Endothelial cell of umbilical vein (primary cell): ENCODE measurements around the gene GNAZ. TPM values are rescaled to one million over a fixed set of nuclear protein-coding genes. Genes with fewer than 3 reads are reported as not detected.

Source experiments
- BruUV-seq: library from RNA; stranded (reverse); fragments of 400-500 nt; replicated peaks from 2 replicates; lab custom pipeline; 2021; lab: Mats Ljungman, UMichigan
- CTCF ChIA-PET: fragments of 300-600, 350-600 bp; sonication (Branson Sonifier 250); formaldehyde crosslinking; loops from one replicate; lab custom pipeline; 2021; ENCODE audit warnings: antibody characterized with exemption, inconsistent platforms; lab: Charles Lee
- POLR2A ChIA-PET: fragments of 300-600, 350-600 bp; sonication (Branson Sonifier 250); formaldehyde crosslinking; loops from one replicate; lab custom pipeline; 2021; ENCODE audit warnings: antibody characterized with exemption, inconsistent platforms; lab: Charles Lee
- DNase-seq: peaks from one replicate; pipeline ENCODE4 v3.0.0-alpha.2; 2011; ENCODE audit warnings: low read depth, low spot score
- FAIRE-seq: peaks from 2 replicates; lab custom pipeline; 2011; peaks lifted over from hg19 to GRCh38; lab: Jason Lieb, UNC
- H2AFZ ChIP-seq: 2 replicates; pipeline ENCODE4 v1.6.0; 2012; ENCODE audit warnings: low read depth, low read length, control low read depth, inconsistent platforms
- H3K27ac ChIP-seq: 2 replicates; pipeline ENCODE4 v1.5.1; 2011; ENCODE audit warnings: low read depth, mild to moderate bottlenecking, control low read depth, low read length, moderate library complexity; ENCODE audit not compliant: insufficient read depth
- H3K27me3 ChIP-seq, 2 experiments: 2 replicates each; pipeline versions ENCODE4 v1.6.0 to v1.6.1; 2011; ENCODE audit warnings: low read length in 2 of 2, mixed read lengths in 1 of 2; ENCODE audit not compliant: control insufficient read depth in 2 of 2, insufficient read depth in 2 of 2
- H3K36me3 ChIP-seq, 2 experiments: 2 replicates in 1 of 2; 3 replicates in 1 of 2; pipeline ENCODE4 v1.5.1; 2011; ENCODE audit warnings: low read length in 2 of 2, mild to moderate bottlenecking in 1 of 2, moderate library complexity in 1 of 2; ENCODE audit not compliant: control insufficient read depth in 2 of 2, insufficient read depth in 2 of 2; ENCODE audit errors: extremely low read depth in 1 of 2
- H3K4me1 ChIP-seq: 3 replicates; pipeline ENCODE4 v1.5.1; 2011; ENCODE audit warnings: mild to moderate bottlenecking, low read length; ENCODE audit not compliant: control insufficient read depth, insufficient read depth; ENCODE audit errors: extremely low read depth
- H3K4me2 ChIP-seq: 2 replicates; pipeline ENCODE4 v1.6.1; 2011; ENCODE audit warnings: low read length, control low read depth, mixed read lengths; ENCODE audit not compliant: insufficient read depth
- H3K4me3 ChIP-seq, 3 experiments: fragments of 200-600 bp in 1 of 3; sonication (generic), shearing (Covaris generic) in 1 of 3; replicated peaks in 1 of 3; 2 replicates each; pipeline ENCODE4 v1.5.1; 2011 to 2016; ENCODE audit warnings: control low read depth in 3 of 3, low read length in 3 of 3, mild to moderate bottlenecking in 2 of 3, inconsistent platforms in 1 of 3, low read depth in 1 of 3, moderate library complexity in 1 of 3; ENCODE audit not compliant: insufficient read depth in 1 of 3
- H3K79me2 ChIP-seq: 2 replicates; pipeline ENCODE4 v1.6.0; 2012; ENCODE audit warnings: low read length, inconsistent platforms; ENCODE audit not compliant: control insufficient read depth, insufficient read depth
- H3K9ac ChIP-seq: replicated peaks from 2 replicates; pipeline ENCODE3; 2011; ENCODE audit warnings: low read length, control low read depth; ENCODE audit not compliant: insufficient read depth; ENCODE audit errors: extremely low read depth
- H3K9me1 ChIP-seq: replicated peaks from 3 replicates; pipeline ENCODE4 v1.6.0; 2011; ENCODE audit warnings: mild to moderate bottlenecking, low read length; ENCODE audit not compliant: control insufficient read depth, insufficient read depth; ENCODE audit errors: extremely low read depth
- H3K9me3 ChIP-seq: replicated peaks from 2 replicates; pipeline ENCODE4 v1.5.1; 2012; ENCODE audit warnings: low read length, inconsistent platforms; ENCODE audit not compliant: control insufficient read depth, insufficient read depth
- H4K20me1 ChIP-seq: replicated peaks from 2 replicates; pipeline ENCODE3; 2011; ENCODE audit warnings: mild to moderate bottlenecking, low read length; ENCODE audit not compliant: control insufficient read depth, insufficient read depth; ENCODE audit errors: extremely low read depth
- CTCF ChIP-seq, 2 donors: IDR thresholded peaks; 1 replicate in 1 of 2; 2 replicates in 1 of 2; pipeline ENCODE4 v1.5.1; 2011; ENCODE audit warnings: low read length in 2 of 2, mild to moderate bottlenecking in 2 of 2, moderate library complexity in 2 of 2, control low read depth in 1 of 2, inconsistent platforms in 1 of 2, low read depth in 1 of 2; ENCODE audit not compliant: insufficient read depth in 1 of 2; ENCODE audit errors: extremely low read depth in 1 of 2
- EZH2 ChIP-seq: IDR thresholded peaks from 2 replicates; pipeline ENCODE4 v1.6.1; 2012; ENCODE audit warnings: borderline replicate concordance, low read depth, mild to moderate bottlenecking, moderate library complexity, low read length, inconsistent platforms; ENCODE audit not compliant: severe bottlenecking
- FOS ChIP-seq: IDR thresholded peaks from 2 replicates; pipeline ENCODE4 v1.6.1; 2011; ENCODE audit warnings: mild to moderate bottlenecking, low read length, moderate library complexity, borderline replicate concordance; ENCODE audit not compliant: insufficient read depth
- GATA2 ChIP-seq: IDR thresholded peaks from 2 replicates; pipeline ENCODE4 v1.7.0; 2011; ENCODE audit warnings: low read depth, mild to moderate bottlenecking, moderate library complexity, mixed read lengths, low read length; ENCODE audit not compliant: insufficient read length, insufficient read depth
- JUN ChIP-seq: IDR thresholded peaks from 2 replicates; pipeline ENCODE4 v1.6.1; 2011; ENCODE audit warnings: borderline replicate concordance, low read depth; ENCODE audit not compliant: insufficient read length, insufficient read depth
- MYC ChIP-seq: IDR thresholded peaks from one replicate; pipeline ENCODE4 v1.6.1; 2011; ENCODE audit warnings: mild to moderate bottlenecking, low read depth, low read length
- POLR2A ChIP-seq: IDR thresholded peaks from 2 replicates; pipeline ENCODE4 v1.6.1; 2012; ENCODE audit warnings: low read depth, mild to moderate bottlenecking, control low read depth, low read length
- POLR2AphosphoS5 ChIP-seq: IDR thresholded peaks from 2 replicates; pipeline ENCODE4 v1.6.1; 2012; ENCODE audit warnings: low read depth, mild to moderate bottlenecking, control low read depth, low read length, moderate library complexity; ENCODE audit not compliant: insufficient read depth
- dilution Hi-C: fragments of 300-500 bp; cut with MboI; formaldehyde crosslinking; loops from one replicate; pipeline ENCODE4 v1.15.0; 2019; ENCODE audit warnings: low sequenced_read_pairs; ENCODE audit not compliant: extremely low pct_ligation_motif_present
- intact Hi-C: fragments of 100-400 bp; cut with micrococcal nuclease; formaldehyde crosslinking; loops from one replicate; pipeline ENCODE4 v1.10.0; 2022
- polyA plus RNA-seq, 4 experiments: library from polyadenylated mRNA; depleted of rRNA in 3 of 4; stranded (reverse) in 3 of 4; unstranded in 1 of 4; fragments of >200 nt; gene quantifications; 2 replicates each; pipeline versions ENCODE4 v1.2.1 to v1.2.3, GENCODE V29; 2011 to 2012; ENCODE audit warnings: missing spikeins in 1 of 4
- total RNA-seq: library from RNA; stranded (reverse); gene quantifications from 2 replicates; pipeline ENCODE4 v1.2.3, GENCODE V29; 2021
- TF ChIP-seq, protein P1 (sequence below): IDR thresholded peaks from 2 replicates; pipeline ENCODE4 v1.6.1; 2011; ENCODE audit not compliant: insufficient read depth, insufficient read length

GNAZ gene
- total and polyA plus RNA-seq, 2 donors (not counting 3 experiments of a cell fraction or from before 2014, with no cell fraction given): 0.44 to 0.86 TPM

GRCh38 chr22:23058481-23059283 is 11.6 kb upstream of the GNAZ start:
- TF ChIP-seq, protein P1, sequence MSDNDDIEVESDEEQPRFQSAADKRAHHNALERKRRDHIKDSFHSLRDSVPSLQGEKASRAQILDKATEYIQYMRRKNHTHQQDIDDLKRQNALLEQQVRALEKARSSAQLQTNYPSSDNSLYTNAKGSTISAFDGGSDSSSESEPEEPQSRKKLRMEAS: no peak
- no peak for TF ChIP-seq GATA2
- no peak for TF ChIP-seq JUN
- no peak for TF ChIP-seq EZH2
- no peak for TF ChIP-seq POLR2A
- no peak for TF ChIP-seq POLR2AphosphoS5
- no peak for TF ChIP-seq FOS
- no peak for TF ChIP-seq CTCF (IDR thresholded peaks at IDR 0.05; ENCODE audit: extremely low read depth in 1 of 2, insufficient read depth in 1 of 2, low read depth in 1 of 2, low read length in 2 of 2)
- no peak for TF ChIP-seq MYC
- Histone ChIP-seq H3K9ac (no peak overlapping the region), H3K27ac (no peak overlapping the region), H3K4me2 (no peak overlapping the region), H3K4me1 (no peaks in the 10 kb centered on the region), H4K20me1 (no peaks in the 10 kb centered on the region), H3K9me3 (no peaks in the 10 kb centered on the region), H3K9me1 (no peaks in the 10 kb centered on the region), H3K27me3 (peaks cover 3 to 5% of the 10 kb centered on the region in 2 experiments), H3K4me3 (no peak overlapping the region), H3K36me3 (no peaks in the 10 kb centered on the region), H2AFZ (no peak overlapping the region), H3K79me2 (no peaks in the 10 kb centered on the region)
- DNase-seq (no peak), FAIRE-seq (no peak)
- intact Hi-C loops (no loop called here), dilution Hi-C loops (no loop called here)
- BruUV-seq: no TSS peak
- CTCF ChIA-PET: interaction anchor here (1.7 kb wide), 1 partner anchor 11 kb away, joined by 5 read pairs; the partner anchor contains the start of gene GNAZ
- POLR2A ChIA-PET: no interaction called here
